GM21526 (cell line): ENCODE data around the gene SERPINA3.
"Not testable (repeated sequence)": the region's sequence is repeated elsewhere in the genome, so short reads cannot be mapped to it uniquely, and the experiment has no call there.

Source experiments
- ATAC-seq: cut with Tn5 transposase; IDR thresholded peaks from one replicate; pipeline ENCODE4 v1.9.1; 2021; ENCODE audit warnings: moderate library complexity; ENCODE audit not compliant: unreplicated experiment, low FRiP score

The SERPINA3 gene

GRCh38 chr14:94612174-94612573 is at the start of gene SERPINA3:
TSS of gene SERPINA3 (plus strand) at chr14:94612391. CDS start at chr14:94614442, 2,051 bp downstream.
- ATAC-seq, result no peak

- no peak for ATAC-seq
Observed at GRCh38 chr14:94562941-94563883, 49.0 kb upstream of the SERPINA3 start.

GRCh38 chr14:94564381-94564780 is 47.8 kb upstream of the SERPINA3 start:
- no peak for ATAC-seq

DNA sequence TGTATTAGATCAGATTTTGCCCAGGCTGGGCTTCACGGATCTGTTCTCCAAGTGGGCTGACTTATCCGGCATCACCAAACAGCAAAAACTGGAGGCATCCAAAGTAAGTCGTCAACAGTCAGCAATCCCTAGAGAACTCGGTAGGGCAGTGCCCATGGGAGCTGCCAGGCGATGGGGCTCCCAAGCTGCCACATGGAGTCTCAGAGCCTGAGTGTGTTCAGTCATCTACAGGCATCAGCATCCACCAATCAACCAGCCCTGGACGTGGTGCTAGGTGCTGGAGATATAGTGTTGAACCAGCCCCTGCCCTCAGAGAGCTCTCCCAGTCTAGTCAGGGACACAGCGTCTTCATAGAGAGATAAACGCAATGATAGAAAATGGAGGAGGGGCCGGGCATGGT is 44.0 kb upstream of the SERPINA3 start:
- ATAC-seq, result no peak

DNA sequence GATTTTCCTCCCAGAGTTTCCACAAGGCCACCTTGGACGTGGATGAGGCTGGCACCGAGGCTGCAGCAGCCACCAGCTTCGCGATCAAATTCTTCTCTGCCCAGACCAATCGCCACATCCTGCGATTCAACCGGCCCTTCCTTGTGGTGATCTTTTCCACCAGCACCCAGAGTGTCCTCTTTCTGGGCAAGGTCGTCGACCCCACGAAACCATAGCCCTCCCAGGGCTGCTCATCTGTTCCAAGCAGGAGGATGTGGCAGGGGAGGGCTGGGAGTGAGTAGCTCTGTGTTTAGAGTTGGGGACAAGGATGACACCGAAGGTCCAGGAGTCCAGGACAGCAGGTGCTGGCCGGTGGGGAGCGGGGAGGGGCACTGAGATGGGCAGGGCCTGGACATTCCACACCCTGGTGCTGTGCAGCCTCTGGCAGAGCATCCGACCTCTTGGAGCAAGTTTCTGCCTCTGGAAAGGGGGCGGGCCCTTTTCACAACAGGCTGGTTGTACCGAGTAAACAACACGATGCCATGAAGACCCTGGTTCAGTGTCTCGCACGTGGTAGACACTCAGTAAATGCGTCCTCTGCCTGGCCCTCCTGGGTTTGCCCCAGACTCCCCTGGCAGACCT is 42.7 kb upstream of the SERPINA3 start:
- ATAC-seq, result no peak

- no peak for ATAC-seq
Observed at GRCh38 chr14:94570002-94570400, 42.2 kb upstream of the SERPINA3 start.

- ATAC-seq, result no peak
Observed at GRCh38 chr14:94570440-94570839, 41.8 kb upstream of the SERPINA3 start.

GRCh38 chr14:94571395-94571794 is 40.8 kb upstream of the SERPINA3 start:
- no peak for ATAC-seq

DNA sequence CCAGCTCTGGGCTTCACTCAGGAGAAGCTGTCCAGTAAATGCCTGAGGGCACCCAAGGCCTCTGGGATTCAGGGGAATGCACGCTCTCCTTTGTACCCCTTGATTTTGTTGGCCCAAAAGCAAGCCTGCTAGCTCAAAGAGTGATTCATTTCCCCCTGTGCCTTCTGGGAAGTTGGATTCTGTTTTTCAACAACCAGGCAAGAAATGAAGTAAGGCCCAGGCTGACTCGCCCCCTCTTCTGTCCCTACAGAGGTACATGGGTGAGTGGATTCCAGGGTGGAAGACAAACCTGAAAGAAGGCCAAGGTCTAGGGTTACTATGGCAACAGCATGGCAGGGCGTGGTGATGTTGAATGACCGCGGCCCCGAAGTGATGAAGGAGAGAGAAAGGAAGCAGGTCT is 40.2 kb upstream of the SERPINA3 start:
- ATAC-seq, result no peak

- ATAC-seq, result no peak
Observed at GRCh38 chr14:94572637-94573303, 39.4 kb upstream of the SERPINA3 start.

GRCh38 chr14:94573475-94574277 is 38.5 kb upstream of the SERPINA3 start:
- no peak for ATAC-seq

- ATAC-seq, result no peak
Observed at GRCh38 chr14:94574336-94574735, 37.9 kb upstream of the SERPINA3 start.

DNA sequence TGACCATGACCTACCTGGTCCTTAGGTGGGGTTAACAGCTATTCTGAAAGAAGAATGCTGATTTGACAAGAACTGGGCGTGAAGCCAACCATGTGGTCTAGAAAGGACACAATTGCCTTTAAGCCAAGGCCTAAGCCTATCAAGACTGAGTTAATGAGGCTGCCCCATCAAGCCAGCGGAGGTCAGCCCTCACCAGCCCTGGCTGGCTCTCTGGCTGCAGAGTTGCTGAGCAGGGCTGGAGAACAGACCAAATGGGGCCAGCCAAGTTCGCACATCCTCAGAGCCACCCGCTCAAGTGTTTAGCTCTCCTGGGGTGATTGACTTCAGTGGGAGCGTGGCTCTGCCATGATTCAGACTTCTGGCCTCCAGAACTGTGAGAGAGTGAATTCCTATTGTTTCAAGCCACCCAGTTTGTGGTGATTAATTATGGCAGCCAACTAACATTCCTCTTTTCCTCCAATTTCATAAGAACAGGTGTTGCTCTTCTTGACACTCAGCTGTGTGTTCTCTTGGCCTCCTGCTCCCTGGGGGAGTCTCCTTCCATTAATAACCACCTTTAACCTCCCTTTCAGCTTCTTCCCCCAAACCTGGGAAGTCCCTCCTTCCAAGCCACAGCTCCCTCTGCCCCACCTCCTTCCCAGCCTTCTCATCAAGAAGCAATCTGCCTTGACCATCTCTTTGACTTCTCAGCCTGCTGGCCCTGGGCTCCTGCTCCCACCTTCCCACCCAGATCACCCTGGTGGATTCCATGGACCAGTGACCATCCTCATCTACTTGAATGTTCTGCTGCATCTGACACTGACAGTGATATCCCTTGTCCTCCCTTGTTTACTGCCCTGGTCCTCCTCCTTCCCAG is 36.2 kb upstream of the SERPINA3 start:
- ATAC-seq, result no peak

- not testable (repeated sequence) for ATAC-seq
Observed at GRCh38 chr14:94577472-94577871, 34.7 kb upstream of the SERPINA3 start.

GRCh38 chr14:94578712-94579111 is 33.5 kb upstream of the SERPINA3 start:
- no peak for ATAC-seq

DNA sequence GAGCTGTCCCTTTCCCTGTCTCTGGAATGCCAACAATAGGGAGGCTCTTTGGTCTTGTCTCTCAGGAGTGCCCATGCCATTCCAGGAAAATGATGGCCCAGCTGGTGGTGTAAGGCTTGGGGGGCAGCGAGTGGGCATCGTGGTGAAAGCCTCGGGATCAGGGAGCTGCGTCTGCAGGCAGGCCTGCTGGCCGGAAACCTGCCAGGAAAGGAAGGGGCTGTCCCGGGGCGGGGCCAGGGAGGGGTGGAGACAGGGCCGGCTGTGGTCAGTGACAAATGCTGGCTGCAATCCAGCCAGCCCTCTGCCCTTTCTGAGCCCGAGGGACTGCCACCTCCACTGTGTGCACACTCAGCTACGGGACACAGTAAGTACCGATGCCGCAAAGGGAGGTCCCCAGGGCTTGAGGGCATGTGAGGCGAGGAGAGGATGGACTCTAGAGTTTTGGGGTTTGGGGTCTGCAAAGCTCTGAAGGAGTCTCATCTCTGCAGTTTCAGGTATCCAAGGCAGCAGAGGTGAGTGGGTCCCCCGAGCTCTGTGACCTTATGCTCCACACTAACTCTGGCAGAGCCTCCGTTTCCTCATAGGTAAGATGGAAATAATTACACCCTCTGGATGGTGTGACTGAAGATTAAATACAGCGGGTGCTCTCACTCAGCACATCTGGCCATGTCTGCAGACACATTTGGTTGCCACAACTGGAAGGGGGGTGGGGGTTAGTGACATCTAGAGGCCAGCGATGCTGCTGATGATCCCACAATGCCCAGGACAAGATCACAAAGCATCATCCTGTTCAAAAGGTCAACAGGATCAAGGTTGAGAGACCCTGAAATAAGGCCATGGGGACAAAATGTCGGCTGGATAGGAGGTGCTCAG is 30.8 kb upstream of the SERPINA3 start, which contains the start of gene SERPINA5:
Gene SERPINA5, plus strand, starts transcription at position 300 of the 873 bp plus-strand sequence. CDS start 5,937 bp downstream, outside the sequence.
- no peak for ATAC-seq

DNA sequence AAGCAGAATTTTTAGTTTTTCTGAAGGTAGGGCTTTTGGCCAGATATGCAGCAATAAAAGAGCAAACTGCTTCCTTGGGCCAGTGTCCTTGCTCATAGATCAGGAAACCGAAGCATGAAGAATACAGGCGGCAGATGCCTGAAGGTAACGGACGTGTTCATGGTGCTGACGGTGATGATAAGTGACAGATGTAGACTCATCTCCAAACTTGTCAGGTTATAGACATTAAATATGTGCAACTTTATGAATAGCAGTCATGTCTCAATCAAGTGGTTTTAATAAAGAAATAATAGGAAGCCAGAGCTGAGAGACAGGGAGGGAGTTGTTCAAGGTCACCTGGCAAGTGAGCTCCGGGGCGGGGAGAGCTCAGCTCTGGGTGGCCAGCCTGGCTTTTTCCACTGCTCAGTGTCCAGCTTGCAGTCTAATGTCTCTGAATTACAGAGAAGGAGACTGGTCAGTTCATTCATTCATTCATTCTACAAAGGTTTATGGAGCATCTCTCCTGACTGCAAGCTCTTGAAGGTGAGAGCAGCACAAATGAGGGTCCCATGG is 29.9 kb upstream of the SERPINA3 start:
- no peak for ATAC-seq

DNA sequence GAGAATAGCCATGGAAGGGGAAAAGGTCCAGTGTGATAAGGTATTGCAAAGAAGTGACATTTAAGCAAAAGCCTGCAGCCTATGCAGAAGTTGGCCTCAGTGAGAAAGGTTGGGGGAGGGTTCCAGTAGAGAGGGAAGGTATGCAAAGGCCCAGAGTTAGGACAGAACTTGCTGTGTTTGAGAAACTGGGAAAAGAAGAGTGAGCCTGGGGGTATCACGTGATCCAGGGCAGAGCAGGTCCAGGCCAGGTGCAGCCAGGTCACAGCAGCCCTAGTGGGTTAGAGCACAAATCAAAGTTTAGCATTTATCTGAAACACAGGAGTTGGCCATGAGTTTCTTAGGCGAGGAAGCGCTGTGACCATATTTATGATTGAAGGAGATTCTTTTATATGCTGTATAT is 29.3 kb upstream of the SERPINA3 start:
- no peak for ATAC-seq
